Activated CD8-positive, alpha-beta memory T cell treated with anti-CD3 and anti-CD28 coated beads, Interleukin-2, amount 10 ng/mL, durations not matched to agents 7 days and 5 days (primary cell): ENCODE measurements around the gene RFPL3. TPM values are rescaled to one million over a fixed set of nuclear protein-coding genes. Genes with fewer than 3 reads are reported as not detected.

Source experiments
- ATAC-seq: fragments of 150-1000 bp; cut with Tn5 transposase; one replicate; pipeline ENCODE4 v1.10.0; 2021; ENCODE audit warnings: moderate library complexity
- CTCF ChIA-PET: fragments of 350-600 bp; sonication (Branson Sonifier 250); formaldehyde crosslinking; loops from one replicate; lab custom pipeline; 2021; ENCODE audit warnings: antibody characterized with exemption; lab: Charles Lee
- DNase-seq: peaks from one replicate; pipeline ENCODE4 v3.0.0-alpha.2; 2020
- H3K27ac Mint-ChIP-seq: one replicate; pipeline ENCODE4 v1.8.0; 2021; ENCODE audit warnings: mild to moderate bottlenecking, mixed read lengths
- H3K27me3 Mint-ChIP-seq: one replicate; pipeline ENCODE4 v1.8.0; 2021; ENCODE audit warnings: mixed read lengths
- H3K36me3 Mint-ChIP-seq: one replicate; pipeline ENCODE4 v1.8.0; 2021; ENCODE audit warnings: mild to moderate bottlenecking, mixed read lengths
- H3K4me1 Mint-ChIP-seq: one replicate; pipeline ENCODE4 v1.8.0; 2021; ENCODE audit warnings: mixed read lengths
- H3K4me3 Mint-ChIP-seq: one replicate; pipeline ENCODE4 v1.8.0; 2021; ENCODE audit warnings: mild to moderate bottlenecking, moderate library complexity, mixed read lengths
- H3K9me3 Mint-ChIP-seq: one replicate; pipeline ENCODE4 v1.8.0; 2022; ENCODE audit warnings: low read depth, mixed read lengths
- total RNA-seq, 2 experiments: library from RNA; stranded (reverse); gene quantifications; one replicate each; pipeline ENCODE4 v1.2.3, GENCODE V29; 2021

RFPL3 gene
- total RNA-seq, 2 experiments from 2014 or later: not detected

DNA sequence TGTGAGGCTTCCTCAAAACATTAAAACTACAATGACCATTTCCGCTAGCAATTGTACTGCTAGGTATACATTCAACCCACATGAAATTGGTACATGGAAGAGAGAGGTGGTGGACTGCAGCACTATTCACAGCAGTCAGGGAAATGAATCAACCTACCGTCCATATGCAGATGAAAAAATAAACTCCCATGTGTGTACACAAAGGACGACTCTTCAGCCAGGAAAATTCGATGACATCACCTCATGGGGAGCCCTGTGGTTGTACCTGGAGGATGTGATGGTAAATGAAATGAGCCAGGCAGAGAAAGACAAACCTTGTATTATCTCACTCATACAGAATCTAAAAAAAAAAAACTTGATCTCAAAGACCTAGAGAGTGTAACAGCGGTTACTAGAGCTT lies 23.3 kb downstream of the RFPL3 start:
- ATAC-seq (no peak), DNase-seq (no peak)
- H3K27me3 Mint-ChIP-seq: no peaks in the 10 kb centered on the region
- peak overlapping the region; percentile 21 for H3K27ac Mint-ChIP-seq
- H3K4me3 Mint-ChIP-seq: no peak overlapping the region
- no peaks in the 10 kb centered on the region for H3K4me1 Mint-ChIP-seq
- no peaks in the 10 kb centered on the region for H3K9me3 Mint-ChIP-seq
- CTCF ChIA-PET: interaction anchor here (1.3 kb wide), 1 partner anchor 174 kb away, joined by 4 read pairs; no protein-coding TSS in a partner anchor
- H3K36me3 Mint-ChIP-seq: no peaks in the 10 kb centered on the region

DNA sequence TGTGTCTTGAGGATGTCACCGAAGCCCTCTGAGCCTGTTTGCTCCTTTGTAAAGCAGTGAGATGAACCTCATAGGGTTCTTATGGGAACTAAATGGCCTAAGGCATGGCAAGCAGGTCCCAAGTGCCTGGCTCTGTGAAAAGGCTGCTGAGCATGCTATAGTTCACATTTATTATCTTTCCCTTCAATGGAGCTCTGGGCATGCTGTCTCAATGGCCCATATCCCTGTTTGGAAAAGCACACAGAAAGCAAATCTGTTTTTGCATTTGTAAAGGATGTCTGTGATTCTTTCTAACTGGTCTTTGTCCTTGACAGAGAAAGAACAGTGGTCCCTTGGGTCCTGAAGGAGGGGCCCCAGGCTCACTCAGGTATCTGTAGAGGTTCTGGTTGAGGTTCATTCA lies 28.0 kb downstream of the RFPL3 start:
- Mint-ChIP-seq H3K9me3 (no peaks in the 10 kb centered on the region), H3K27me3 (no peaks in the 10 kb centered on the region), H3K4me1 (no peaks in the 10 kb centered on the region), H3K36me3 (peaks cover 23% of the 10 kb centered on the region), H3K4me3 (no peak overlapping the region), H3K27ac (no peak overlapping the region)
- CTCF ChIA-PET: interaction anchor here (0.5 kb wide), 1 partner anchor 171 kb away, joined by 3 read pairs; no protein-coding TSS in a partner anchor
- DNase-seq (no peak), ATAC-seq (no peak)

DNA sequence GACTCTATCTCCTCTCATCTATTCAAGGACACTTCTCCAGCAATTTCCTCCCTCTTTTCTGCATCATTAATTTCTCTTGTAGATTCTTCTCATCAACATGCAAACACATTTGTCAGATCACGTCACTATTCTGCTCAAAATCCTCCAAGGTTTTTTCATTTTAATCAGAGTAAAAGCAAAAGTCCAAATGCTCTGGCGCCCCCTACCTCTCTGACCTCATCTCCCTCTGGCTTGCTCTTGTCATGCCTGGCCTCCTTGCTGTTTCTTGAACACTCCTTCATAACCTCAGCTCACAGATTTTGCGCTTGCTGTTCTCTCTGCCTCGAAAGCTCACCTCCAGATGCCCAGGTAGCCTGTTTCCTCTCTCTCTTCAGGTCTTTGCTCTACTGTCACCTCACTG lies 32.0 kb downstream of the RFPL3 start:
- peaks cover 44% of the 10 kb centered on the region for H3K36me3 Mint-ChIP-seq
- H3K4me3 Mint-ChIP-seq: no peak overlapping the region
- DNase-seq: no peak
- no peaks in the 10 kb centered on the region for H3K27me3 Mint-ChIP-seq
- ATAC-seq: no peak
- no peaks in the 10 kb centered on the region for H3K4me1 Mint-ChIP-seq
- H3K9me3 Mint-ChIP-seq: no peaks in the 10 kb centered on the region
- peak overlapping the region; percentile 2 for H3K27ac Mint-ChIP-seq
- CTCF ChIA-PET: interaction anchor here (1.0 to 2.3 kb wide), 5 partner anchors 9 to 393 kb away, joined by 3 to 9 read pairs (median 3); no protein-coding TSS in a partner anchor

- ATAC-seq (no peak), DNase-seq (no peak)
- Mint-ChIP-seq H3K4me1 (peaks cover 22% of the 10 kb centered on the region), H3K4me3 (no peak overlapping the region), H3K9me3 (no peaks in the 10 kb centered on the region), H3K36me3 (peaks cover 57% of the 10 kb centered on the region), H3K27ac (peak overlapping the region; percentile 56), H3K27me3 (no peaks in the 10 kb centered on the region)
- CTCF ChIA-PET: interaction anchor here (1.5 kb wide), 1 partner anchor 129 kb away, joined by 3 read pairs; no protein-coding TSS in a partner anchor
Measured at GRCh38 chr22:32395107-32395506, 37.4 kb downstream of the RFPL3 start.

DNA sequence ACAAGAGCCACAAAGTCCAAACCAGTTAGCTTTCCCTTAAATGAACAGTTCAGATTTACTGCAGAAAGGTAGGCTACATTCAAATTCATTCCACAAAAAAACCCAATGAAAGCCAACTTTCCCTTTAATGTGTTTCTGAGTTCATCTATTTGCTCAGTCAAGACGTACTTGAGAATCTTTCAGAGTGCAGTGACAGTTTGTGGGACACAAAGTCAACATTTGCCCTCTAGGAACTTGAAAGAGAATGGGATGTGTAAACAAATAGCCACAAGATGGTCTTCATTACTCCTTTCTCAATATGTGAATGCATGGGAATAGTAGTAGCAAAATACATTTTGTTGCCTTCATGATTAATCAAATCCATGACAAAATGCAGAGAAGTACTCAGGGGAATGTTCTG lies 38.6 kb downstream of the RFPL3 start:
- CTCF ChIA-PET: interaction anchor here (1.5 kb wide), 1 partner anchor 130 kb away, joined by 3 read pairs; no protein-coding TSS in a partner anchor
- no peak overlapping the region for H3K27ac Mint-ChIP-seq
- H3K36me3 Mint-ChIP-seq: peaks cover 62% of the 10 kb centered on the region
- DNase-seq (no peak), ATAC-seq (no peak)
- peaks cover 22% of the 10 kb centered on the region for H3K4me1 Mint-ChIP-seq
- H3K4me3 Mint-ChIP-seq: no peak overlapping the region
- no peaks in the 10 kb centered on the region for H3K27me3 Mint-ChIP-seq
- H3K9me3 Mint-ChIP-seq: no peaks in the 10 kb centered on the region

DNA sequence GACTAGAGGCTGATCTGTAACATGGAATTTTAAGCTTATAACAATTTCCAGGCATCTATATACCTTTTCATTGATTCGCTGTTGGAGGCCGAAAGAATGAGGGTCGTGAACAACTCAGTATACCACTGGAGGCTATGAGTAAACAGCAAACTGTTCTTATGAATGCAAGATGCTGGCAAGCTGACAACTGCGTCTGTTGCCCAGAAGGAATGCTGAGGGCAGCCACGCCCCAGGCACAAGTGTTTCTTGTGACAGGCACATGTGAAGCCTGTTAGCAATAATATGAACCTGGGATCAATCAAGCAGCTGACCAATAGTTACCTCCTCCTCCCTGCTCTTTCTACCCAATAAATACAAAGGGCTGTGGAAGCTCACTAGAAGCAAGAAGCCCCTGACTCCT lies 39.1 kb downstream of the RFPL3 start:
- Mint-ChIP-seq H3K36me3 (peaks cover 66% of the 10 kb centered on the region), H3K4me1 (peaks cover 22% of the 10 kb centered on the region), H3K9me3 (no peaks in the 10 kb centered on the region), H3K27ac (no peak overlapping the region), H3K27me3 (no peaks in the 10 kb centered on the region), H3K4me3 (no peak overlapping the region)
- DNase-seq (no peak), ATAC-seq (no peak)
- CTCF ChIA-PET: no interaction called here

DNA sequence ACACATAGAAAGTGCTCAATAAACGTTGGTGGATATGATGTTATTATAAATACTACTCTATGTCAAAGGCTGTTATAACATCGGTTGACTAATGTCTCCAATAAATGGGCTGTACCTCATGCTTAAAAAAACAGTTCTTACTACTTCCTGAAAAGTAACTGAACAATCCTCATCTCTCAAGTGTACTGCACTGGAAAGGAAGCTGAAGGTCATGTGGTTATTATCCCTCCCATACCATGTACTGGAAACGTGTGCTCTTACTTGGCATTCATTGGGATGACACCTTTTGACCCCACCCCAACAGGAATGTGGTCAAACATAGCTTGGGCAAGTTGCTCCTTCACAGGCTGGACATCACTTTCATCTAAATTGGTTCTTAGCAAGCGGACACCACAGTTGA lies 43.8 kb downstream of the RFPL3 start:
- ATAC-seq (no peak), DNase-seq (no peak)
- Mint-ChIP-seq H3K27ac (peak overlapping the region; percentile 8), H3K27me3 (no peaks in the 10 kb centered on the region), H3K4me1 (peaks cover 7% of the 10 kb centered on the region), H3K4me3 (no peak overlapping the region), H3K9me3 (no peaks in the 10 kb centered on the region), H3K36me3 (peaks cover 53% of the 10 kb centered on the region)
- CTCF ChIA-PET: interaction anchor here (1.2 to 3.2 kb wide), 4 partner anchors 8 to 12 kb away, joined by 3 to 11 read pairs (median 8); partner anchors contain the start of gene RTCB

GRCh38 chr22:32404021-32404420 lies 46.4 kb downstream of the RFPL3 start:
- no peak for ATAC-seq
- Mint-ChIP-seq H3K27ac (no peak overlapping the region), H3K9me3 (no peaks in the 10 kb centered on the region), H3K4me3 (no peak overlapping the region), H3K4me1 (peaks cover 24% of the 10 kb centered on the region), H3K27me3 (no peaks in the 10 kb centered on the region), H3K36me3 (peaks cover 63% of the 10 kb centered on the region)
- DNase-seq: no peak
- CTCF ChIA-PET: no interaction called here

GRCh38 chr22:32407312-32407711 lies 49.6 kb downstream of the RFPL3 start:
- peaks cover 47% of the 10 kb centered on the region for H3K36me3 Mint-ChIP-seq
- CTCF ChIA-PET: interaction anchor here (1.4 kb wide), 1 partner anchor 66 kb away, joined by 4 read pairs; no protein-coding TSS in a partner anchor

DNA sequence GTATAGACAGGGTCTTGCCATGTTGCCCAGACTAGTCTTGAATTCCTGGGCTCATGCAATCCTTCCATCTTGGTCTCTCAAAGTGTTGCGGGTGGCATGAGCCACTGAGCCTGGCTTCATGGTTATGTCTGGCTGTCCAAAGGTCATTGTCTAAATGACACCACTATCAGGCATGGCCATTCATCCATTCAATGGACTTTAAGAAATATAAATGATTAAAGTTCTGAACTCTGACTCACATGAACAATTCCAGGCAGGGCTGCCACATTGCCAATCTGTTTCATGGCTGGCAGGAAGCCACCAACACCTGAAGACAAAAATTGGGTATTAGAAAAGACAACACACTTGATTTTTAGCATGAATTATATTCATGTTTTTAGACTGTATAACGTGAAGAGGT lies 50.3 kb downstream of the RFPL3 start:
- Mint-ChIP-seq H3K27me3 (no peaks in the 10 kb centered on the region), H3K27ac (peak overlapping the region; percentile 80), H3K36me3 (peaks cover 47% of the 10 kb centered on the region), H3K4me1 (peaks cover 51% of the 10 kb centered on the region), H3K4me3 (no peak overlapping the region), H3K9me3 (no peaks in the 10 kb centered on the region)
- ATAC-seq (no peak), DNase-seq (no peak)
- CTCF ChIA-PET: no interaction called here

More at GRCh38 chr22:32407312-32407711, 49.6 kb downstream of the RFPL3 start:
- Mint-ChIP-seq H3K4me3 (peak overlapping the region; percentile 0), H3K9me3 (no peaks in the 10 kb centered on the region), H3K27me3 (no peaks in the 10 kb centered on the region), H3K27ac (peak overlapping the region; percentile 80), H3K4me1 (peaks cover 45% of the 10 kb centered on the region)
- DNase-seq: no peak
- ATAC-seq: no peak

- ATAC-seq (no peak), DNase-seq (no peak)
- CTCF ChIA-PET: interaction anchor here (0.6 to 1.9 kb wide), 5 partner anchors 9 to 439 kb away, joined by 3 to 12 read pairs (median 3); partner anchors contain the start of gene FBXO7
- peak overlapping the region; percentile 33 for H3K4me3 Mint-ChIP-seq
- peaks cover 41% of the 10 kb centered on the region for H3K36me3 Mint-ChIP-seq
- H3K27ac Mint-ChIP-seq: peak overlapping the region; percentile 45
- no peaks in the 10 kb centered on the region for H3K9me3 Mint-ChIP-seq
- H3K4me1 Mint-ChIP-seq: peaks cover 53% of the 10 kb centered on the region
- no peaks in the 10 kb centered on the region for H3K27me3 Mint-ChIP-seq
Measured at GRCh38 chr22:32409977-32410376, 52.3 kb downstream of the RFPL3 start.

- no peak for DNase-seq
- ATAC-seq: no peak
- H3K4me1 Mint-ChIP-seq: peaks cover 53% of the 10 kb centered on the region
- H3K27ac Mint-ChIP-seq: peak overlapping the region; percentile 91
- peak overlapping the region; percentile 88 for H3K4me3 Mint-ChIP-seq
- CTCF ChIA-PET: interaction anchor here (0.6 to 2.7 kb wide), 3 partner anchors 10 to 64 kb away, joined by 3 to 12 read pairs (median 11); partner anchors contain the start of gene FBXO7
- H3K9me3 Mint-ChIP-seq: no peaks in the 10 kb centered on the region
- peaks cover 38% of the 10 kb centered on the region for H3K36me3 Mint-ChIP-seq
- peaks cover under 1% of the 10 kb centered on the region for H3K27me3 Mint-ChIP-seq
Measured at GRCh38 chr22:32410459-32410858, 52.8 kb downstream of the RFPL3 start.
